HCT116 (cell line): Measurements from ENCODE around the gene PDE4D.

ENCODE experiments used
- CEBPB ChIP-seq: IDR thresholded peaks from 2 replicates; pipeline ENCODE4 v1.6.1; 2012; ENCODE audit warnings: low read depth
- EZH2 ChIP-seq: fragments of 200-600 bp; sonication (generic); IDR thresholded peaks from 2 replicates; pipeline ENCODE4 v1.6.1; 2017; ENCODE audit warnings: antibody characterized with exemption, mixed run types
- EZH2phosphoT487 ChIP-seq: fragments of 200-600 bp; IDR thresholded peaks from 2 replicates; pipeline ENCODE4 v1.6.1; 2018; ENCODE audit warnings: antibody characterized with exemption, borderline replicate concordance
- POLR2A ChIP-seq: IDR thresholded peaks from 2 replicates; pipeline ENCODE4 v1.7.0; 2011; ENCODE audit warnings: borderline replicate concordance; ENCODE audit not compliant: insufficient read depth, insufficient read length; ENCODE audit errors: extremely low read depth
- POLR2AphosphoS5 ChIP-seq: IDR thresholded peaks from 2 replicates; pipeline ENCODE4 v1.6.1; 2011; ENCODE audit warnings: mild to moderate bottlenecking, low read depth, low read length, moderate library complexity
- SIN3A ChIP-seq: IDR thresholded peaks from 2 replicates; pipeline ENCODE4 v1.6.1; 2012; ENCODE audit warnings: low read depth
- YY1 ChIP-seq: IDR thresholded peaks from 2 replicates; pipeline ENCODE4 v1.6.1; 2011; ENCODE audit warnings: low read length, low read depth, moderate library complexity, mild to moderate bottlenecking; ENCODE audit not compliant: insufficient replicate concordance; ENCODE audit errors: extremely low read depth
- ZNF274 ChIP-seq: fragments of 200-500 bp; sonication (Bioruptor generic); IDR thresholded peaks from 2 replicates; pipeline ENCODE4 v1.6.1; 2014; ENCODE audit warnings: mild to moderate bottlenecking, low read depth, low read length, inconsistent platforms
- TF ChIP-seq, protein P1 (sequence below): IDR thresholded peaks from 2 replicates; pipeline ENCODE4 v1.6.1; 2012
- TF ChIP-seq, protein P2 (sequence below), 3 experiments: fragments of 200-600 bp in 1 of 3; sonication (generic) in 1 of 3; IDR thresholded peaks in 2 of 3; conservative IDR thresholded peaks in 1 of 3; 2 replicates each; pipeline ENCODE4 v1.5.1; 2012 to 2017; ENCODE audit warnings: low read depth in 2 of 3, low read length in 2 of 3, antibody characterized with exemption in 1 of 3, borderline replicate concordance in 1 of 3, control low read depth in 1 of 3, mild to moderate bottlenecking in 1 of 3, mixed read lengths in 1 of 3, mixed run types in 1 of 3, moderate library complexity in 1 of 3; ENCODE audit not compliant: insufficient read depth in 1 of 3
- TF ChIP-seq, protein P3 (sequence below): IDR thresholded peaks from 2 replicates; pipeline ENCODE4 v1.6.1; 2011; ENCODE audit warnings: mild to moderate bottlenecking, low read length, moderate library complexity; ENCODE audit not compliant: insufficient replicate concordance; ENCODE audit errors: extremely low read depth
- TF ChIP-seq, protein P4 (sequence below): IDR thresholded peaks from 2 replicates; pipeline ENCODE4 v1.6.1; 2012; ENCODE audit warnings: low read depth

DNA sequence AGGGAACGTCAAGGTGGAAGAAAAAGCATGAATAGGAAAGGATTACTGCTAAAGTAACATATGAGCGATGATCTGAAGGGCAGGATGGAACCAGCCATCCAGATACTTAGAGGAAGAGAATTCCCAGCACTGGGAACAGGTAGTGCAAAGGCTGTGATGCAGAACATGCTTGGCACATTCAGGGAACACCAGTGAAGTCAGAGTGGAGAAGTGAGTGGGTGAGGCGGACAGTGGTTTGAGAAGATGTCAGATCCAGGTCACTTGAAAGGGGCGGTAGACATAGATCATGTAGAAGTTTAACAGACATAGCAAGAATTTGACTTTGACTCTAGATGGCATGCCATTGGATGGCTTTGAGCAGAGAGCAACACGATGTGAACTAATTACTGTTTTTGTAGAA lies 374.2 kb downstream of the PDE4D start:
- TF ChIP-seq, protein P1, sequence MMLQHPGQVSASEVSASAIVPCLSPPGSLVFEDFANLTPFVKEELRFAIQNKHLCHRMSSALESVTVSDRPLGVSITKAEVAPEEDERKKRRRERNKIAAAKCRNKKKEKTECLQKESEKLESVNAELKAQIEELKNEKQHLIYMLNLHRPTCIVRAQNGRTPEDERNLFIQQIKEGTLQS, result no peak
- TF ChIP-seq, protein P2, sequence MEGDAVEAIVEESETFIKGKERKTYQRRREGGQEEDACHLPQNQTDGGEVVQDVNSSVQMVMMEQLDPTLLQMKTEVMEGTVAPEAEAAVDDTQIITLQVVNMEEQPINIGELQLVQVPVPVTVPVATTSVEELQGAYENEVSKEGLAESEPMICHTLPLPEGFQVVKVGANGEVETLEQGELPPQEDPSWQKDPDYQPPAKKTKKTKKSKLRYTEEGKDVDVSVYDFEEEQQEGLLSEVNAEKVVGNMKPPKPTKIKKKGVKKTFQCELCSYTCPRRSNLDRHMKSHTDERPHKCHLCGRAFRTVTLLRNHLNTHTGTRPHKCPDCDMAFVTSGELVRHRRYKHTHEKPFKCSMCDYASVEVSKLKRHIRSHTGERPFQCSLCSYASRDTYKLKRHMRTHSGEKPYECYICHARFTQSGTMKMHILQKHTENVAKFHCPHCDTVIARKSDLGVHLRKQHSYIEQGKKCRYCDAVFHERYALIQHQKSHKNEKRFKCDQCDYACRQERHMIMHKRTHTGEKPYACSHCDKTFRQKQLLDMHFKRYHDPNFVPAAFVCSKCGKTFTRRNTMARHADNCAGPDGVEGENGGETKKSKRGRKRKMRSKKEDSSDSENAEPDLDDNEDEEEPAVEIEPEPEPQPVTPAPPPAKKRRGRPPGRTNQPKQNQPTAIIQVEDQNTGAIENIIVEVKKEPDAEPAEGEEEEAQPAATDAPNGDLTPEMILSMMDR (IDR thresholded peaks at IDR 0.05 in 2 of 3, conservative IDR thresholded peaks at IDR 0.05 in 1 of 3; ENCODE audit: borderline replicate concordance in 1 of 3, insufficient read depth in 1 of 3, low read depth in 2 of 3, low read length in 2 of 3), result no peak
- TF ChIP-seq CEBPB (no peak), POLR2A (no peak), YY1 (no peak), SIN3A (no peak), POLR2AphosphoS5 (no peak), ZNF274 (no peak), EZH2 (no peak), EZH2phosphoT487 (no peak)
- TF ChIP-seq, protein P3, sequence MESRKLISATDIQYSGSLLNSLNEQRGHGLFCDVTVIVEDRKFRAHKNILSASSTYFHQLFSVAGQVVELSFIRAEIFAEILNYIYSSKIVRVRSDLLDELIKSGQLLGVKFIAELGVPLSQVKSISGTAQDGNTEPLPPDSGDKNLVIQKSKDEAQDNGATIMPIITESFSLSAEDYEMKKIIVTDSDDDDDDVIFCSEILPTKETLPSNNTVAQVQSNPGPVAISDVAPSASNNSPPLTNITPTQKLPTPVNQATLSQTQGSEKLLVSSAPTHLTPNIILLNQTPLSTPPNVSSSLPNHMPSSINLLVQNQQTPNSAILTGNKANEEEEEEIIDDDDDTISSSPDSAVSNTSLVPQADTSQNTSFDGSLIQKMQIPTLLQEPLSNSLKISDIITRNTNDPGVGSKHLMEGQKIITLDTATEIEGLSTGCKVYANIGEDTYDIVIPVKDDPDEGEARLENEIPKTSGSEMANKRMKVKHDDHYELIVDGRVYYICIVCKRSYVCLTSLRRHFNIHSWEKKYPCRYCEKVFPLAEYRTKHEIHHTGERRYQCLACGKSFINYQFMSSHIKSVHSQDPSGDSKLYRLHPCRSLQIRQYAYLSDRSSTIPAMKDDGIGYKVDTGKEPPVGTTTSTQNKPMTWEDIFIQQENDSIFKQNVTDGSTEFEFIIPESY, result no peak
- TF ChIP-seq, protein P4, sequence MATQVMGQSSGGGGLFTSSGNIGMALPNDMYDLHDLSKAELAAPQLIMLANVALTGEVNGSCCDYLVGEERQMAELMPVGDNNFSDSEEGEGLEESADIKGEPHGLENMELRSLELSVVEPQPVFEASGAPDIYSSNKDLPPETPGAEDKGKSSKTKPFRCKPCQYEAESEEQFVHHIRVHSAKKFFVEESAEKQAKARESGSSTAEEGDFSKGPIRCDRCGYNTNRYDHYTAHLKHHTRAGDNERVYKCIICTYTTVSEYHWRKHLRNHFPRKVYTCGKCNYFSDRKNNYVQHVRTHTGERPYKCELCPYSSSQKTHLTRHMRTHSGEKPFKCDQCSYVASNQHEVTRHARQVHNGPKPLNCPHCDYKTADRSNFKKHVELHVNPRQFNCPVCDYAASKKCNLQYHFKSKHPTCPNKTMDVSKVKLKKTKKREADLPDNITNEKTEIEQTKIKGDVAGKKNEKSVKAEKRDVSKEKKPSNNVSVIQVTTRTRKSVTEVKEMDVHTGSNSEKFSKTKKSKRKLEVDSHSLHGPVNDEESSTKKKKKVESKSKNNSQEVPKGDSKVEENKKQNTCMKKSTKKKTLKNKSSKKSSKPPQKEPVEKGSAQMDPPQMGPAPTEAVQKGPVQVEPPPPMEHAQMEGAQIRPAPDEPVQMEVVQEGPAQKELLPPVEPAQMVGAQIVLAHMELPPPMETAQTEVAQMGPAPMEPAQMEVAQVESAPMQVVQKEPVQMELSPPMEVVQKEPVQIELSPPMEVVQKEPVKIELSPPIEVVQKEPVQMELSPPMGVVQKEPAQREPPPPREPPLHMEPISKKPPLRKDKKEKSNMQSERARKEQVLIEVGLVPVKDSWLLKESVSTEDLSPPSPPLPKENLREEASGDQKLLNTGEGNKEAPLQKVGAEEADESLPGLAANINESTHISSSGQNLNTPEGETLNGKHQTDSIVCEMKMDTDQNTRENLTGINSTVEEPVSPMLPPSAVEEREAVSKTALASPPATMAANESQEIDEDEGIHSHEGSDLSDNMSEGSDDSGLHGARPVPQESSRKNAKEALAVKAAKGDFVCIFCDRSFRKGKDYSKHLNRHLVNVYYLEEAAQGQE, result no peak
